ENCODE measurements around the gene C16orf95. TPM values are rescaled to one million over a fixed set of nuclear protein-coding genes. Genes with fewer than 3 reads are reported as not detected.

The C16orf95 gene
- total RNA-seq, 3 donors from 2014 or later = 2.5 to 4.2 (median 3.0) TPM

DNA sequence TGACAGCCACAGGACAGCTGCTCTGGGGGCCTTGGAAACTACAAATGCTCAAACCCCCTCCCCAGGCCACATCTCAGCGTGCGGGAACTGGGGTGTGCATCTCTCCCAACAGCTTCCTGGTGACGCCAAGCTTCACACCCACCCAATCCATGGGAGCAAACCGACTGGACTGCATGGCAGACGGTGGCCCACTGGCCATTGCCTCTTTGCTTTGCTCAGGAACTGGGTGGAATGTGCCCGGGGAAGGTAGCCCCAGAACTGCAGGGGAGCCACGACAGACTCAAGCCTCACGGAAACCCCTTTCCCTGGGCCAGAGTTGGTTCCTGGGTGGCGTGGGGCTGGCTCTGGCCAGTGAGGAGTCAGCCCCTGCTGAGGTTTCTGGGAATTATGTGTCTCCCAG, 5.2 kb upstream of the C16orf95 start:
- Histone ChIP-seq H3K9me3 (no peaks in the 10 kb centered on the region), H3K36me3 (ENCODE audit: low read depth) (no peaks in the 10 kb centered on the region), H3K4me1 (ENCODE audit: low read depth) (peaks cover 7% of the 10 kb centered on the region), H3K4me3 (no peak overlapping the region)
- DNase-seq (no peak), ATAC-seq (no peak)
- intact Hi-C loops (cut with DNase I, micrococcal nuclease) = no loop called here
- TF ChIP-seq, protein P1, sequence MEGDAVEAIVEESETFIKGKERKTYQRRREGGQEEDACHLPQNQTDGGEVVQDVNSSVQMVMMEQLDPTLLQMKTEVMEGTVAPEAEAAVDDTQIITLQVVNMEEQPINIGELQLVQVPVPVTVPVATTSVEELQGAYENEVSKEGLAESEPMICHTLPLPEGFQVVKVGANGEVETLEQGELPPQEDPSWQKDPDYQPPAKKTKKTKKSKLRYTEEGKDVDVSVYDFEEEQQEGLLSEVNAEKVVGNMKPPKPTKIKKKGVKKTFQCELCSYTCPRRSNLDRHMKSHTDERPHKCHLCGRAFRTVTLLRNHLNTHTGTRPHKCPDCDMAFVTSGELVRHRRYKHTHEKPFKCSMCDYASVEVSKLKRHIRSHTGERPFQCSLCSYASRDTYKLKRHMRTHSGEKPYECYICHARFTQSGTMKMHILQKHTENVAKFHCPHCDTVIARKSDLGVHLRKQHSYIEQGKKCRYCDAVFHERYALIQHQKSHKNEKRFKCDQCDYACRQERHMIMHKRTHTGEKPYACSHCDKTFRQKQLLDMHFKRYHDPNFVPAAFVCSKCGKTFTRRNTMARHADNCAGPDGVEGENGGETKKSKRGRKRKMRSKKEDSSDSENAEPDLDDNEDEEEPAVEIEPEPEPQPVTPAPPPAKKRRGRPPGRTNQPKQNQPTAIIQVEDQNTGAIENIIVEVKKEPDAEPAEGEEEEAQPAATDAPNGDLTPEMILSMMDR (IDR thresholded peaks at IDR 0.05) = no peak

DNA sequence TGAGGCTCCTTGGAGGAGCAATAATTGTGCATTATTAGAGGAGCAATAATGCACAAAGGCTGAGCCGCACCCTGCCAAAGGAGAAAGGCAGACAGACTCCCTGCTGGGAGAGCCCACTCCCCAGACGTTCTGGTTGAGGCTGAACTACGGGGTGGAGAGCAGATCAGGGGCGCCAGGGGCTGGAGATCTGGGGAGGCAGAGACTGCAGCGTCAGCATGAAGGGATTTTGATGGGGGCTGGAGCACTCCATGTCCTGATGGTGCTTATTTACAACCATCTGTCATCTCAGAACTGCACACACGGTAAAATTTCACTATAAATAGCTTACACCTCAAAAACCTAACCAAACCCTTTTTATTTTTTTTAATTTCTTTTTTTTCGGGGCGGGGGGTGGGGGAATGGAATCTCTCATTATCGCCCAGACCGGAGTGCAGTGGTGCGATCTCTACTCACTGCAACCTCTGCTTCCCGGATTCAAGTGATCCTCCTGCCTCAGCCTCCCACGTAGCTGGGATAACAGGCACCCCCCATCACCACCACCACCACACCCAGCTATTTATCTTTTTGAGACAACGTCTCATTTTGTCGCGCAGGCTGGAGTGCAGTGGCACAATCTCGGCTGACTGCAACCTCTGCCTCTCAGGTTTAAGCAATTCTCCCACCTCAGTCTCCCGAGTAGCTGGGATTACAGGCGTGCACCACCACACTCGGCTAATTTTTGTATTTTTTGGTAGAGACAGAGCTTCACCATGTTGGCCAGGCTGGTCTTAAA, 4.3 kb upstream of the C16orf95 start:
- H3K4me3 ChIP-seq = no peak overlapping the region
- peaks cover 9% of the 10 kb centered on the region for H3K4me1 ChIP-seq (ENCODE audit: low read depth)
- H3K36me3 ChIP-seq (ENCODE audit: low read depth) = no peaks in the 10 kb centered on the region
- H3K9me3 ChIP-seq = no peaks in the 10 kb centered on the region
- no peak for ATAC-seq
- DNase-seq = no peak
- TF ChIP-seq, protein P1 (IDR thresholded peaks at IDR 0.05) = no peak
- intact Hi-C loops (cut with DNase I, micrococcal nuclease) = no loop called here

DNA sequence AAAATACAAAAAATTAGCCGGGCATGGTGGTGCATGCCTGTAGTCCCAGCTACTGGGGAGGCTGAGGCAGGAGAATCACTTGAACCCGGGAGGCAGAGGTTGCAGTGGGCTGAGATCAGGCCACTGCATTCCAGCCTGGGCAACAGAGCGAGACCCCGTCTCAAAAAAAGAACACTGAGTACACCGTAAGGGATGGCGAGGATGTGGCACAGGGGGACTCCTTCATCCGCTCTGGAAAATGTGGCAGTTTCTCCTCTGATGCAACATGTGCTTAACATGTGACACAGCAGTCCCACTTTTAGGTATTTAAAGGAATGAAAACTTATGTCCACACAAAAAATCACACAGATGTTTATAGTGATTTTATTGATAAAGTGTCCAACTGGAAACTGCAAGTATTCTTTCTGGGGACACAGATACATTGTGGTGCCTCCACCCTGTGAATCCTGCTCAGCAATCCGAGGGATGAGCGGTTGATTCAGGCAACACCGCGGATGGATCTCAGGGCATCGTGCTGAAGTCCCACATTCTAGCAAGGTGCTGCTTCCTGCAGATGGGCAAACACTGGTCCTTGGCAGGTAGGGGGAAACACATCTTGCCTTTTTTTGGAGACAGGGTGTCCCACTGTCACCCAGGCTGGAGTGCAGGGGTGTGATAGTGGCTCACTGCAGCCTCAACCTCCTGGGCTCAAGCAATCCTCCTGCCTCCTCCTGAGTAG, 3.5 kb upstream of the C16orf95 start:
- no peaks in the 10 kb centered on the region for H3K36me3 ChIP-seq (ENCODE audit: low read depth)
- intact Hi-C loops (cut with DNase I, micrococcal nuclease) = no loop called here

DNA sequence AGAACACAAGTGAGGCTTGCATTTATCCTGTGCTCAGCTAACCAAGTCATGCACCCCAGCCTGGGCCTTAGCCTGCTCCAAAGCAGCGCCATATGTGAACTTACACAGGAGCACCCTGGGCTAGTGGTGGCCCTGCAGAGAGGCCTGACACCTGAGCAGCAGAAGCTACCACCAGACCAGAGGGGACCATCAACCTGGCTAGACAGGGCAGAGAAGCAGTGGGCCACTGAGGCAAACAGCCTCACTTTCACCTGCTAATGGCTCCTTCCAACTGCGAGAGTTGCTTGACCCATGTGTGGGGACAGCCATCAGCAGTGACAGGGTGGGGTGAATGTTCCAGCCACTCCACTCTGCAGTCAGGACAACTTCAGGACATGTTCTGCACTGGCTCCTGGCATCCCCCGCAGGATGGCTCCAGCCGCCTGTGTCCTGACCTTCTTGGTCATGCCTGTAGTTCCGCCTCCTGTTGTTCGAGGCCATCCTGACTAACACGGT, 2.9 kb upstream of the C16orf95 start:
- Histone ChIP-seq H3K36me3 (ENCODE audit: low read depth) (no peaks in the 10 kb centered on the region), H3K4me1 (ENCODE audit: low read depth) (peaks cover 11% of the 10 kb centered on the region), H3K4me3 (no peak overlapping the region), H3K9me3 (no peaks in the 10 kb centered on the region)
- intact Hi-C loops (cut with DNase I, micrococcal nuclease) = loop anchor here in 1 of 2 donors (10.0 kb wide), 1 partner anchor 75 kb away; the partner anchor contains the start of gene MAP1LC3B
- TF ChIP-seq, protein P1 (IDR thresholded peaks at IDR 0.05) = no peak
- ATAC-seq (no peak), DNase-seq (no peak)

More for the DNA sequence above, 3.5 kb upstream of the C16orf95 start:
- no peak for DNase-seq
- TF ChIP-seq, protein P1 (IDR thresholded peaks at IDR 0.05) = no peak
- H3K4me1 ChIP-seq (ENCODE audit: low read depth) = peaks cover 11% of the 10 kb centered on the region
- H3K9me3 ChIP-seq = no peaks in the 10 kb centered on the region
- ATAC-seq = no peak
- H3K4me3 ChIP-seq = no peak overlapping the region

DNA sequence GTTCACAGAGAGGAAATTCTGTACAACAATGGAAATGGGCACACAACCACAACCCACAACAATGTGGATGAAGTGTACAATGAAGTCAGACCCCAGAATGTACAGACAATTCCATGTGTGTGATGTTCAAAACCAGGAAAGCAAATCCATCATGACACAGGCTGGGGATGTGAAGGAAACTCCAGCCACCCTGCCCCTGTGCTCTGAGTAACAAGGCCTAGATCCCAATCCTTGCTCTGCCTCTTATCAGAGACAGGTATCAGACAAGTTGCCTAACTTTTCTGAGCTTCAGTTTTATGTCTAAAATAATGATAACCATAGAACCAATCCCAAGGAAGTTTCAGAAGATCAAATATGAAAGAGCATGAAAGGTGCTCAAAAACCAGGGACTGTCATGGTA, 1.8 kb upstream of the C16orf95 start:
- no peak overlapping the region for H3K4me3 ChIP-seq
- intact Hi-C loops (cut with DNase I, micrococcal nuclease) = loop anchor here in 1 of 2 donors (10.0 kb wide), 1 partner anchor 76 kb away; the partner anchor contains the start of gene MAP1LC3B
- TF ChIP-seq, protein P1 (IDR thresholded peaks at IDR 0.05) = no peak

More for the DNA sequence above, 1.8 kb upstream of the C16orf95 start:
- Histone ChIP-seq H3K36me3 (ENCODE audit: low read depth) (no peaks in the 10 kb centered on the region), H3K4me1 (ENCODE audit: low read depth) (peaks cover 11% of the 10 kb centered on the region), H3K9me3 (no peaks in the 10 kb centered on the region)
- ATAC-seq (no peak), DNase-seq (no peak)
